ENCODE measurements around the gene UNC13B. TPM values are rescaled to one million over a fixed set of nuclear protein-coding genes. Genes with fewer than 3 reads are reported as not detected.

Gene UNC13B
- total RNA-seq, 1 donor from 2014 or later: 16.8 TPM

GRCh38 chr9:35186524-35186923 lies 24.7 kb downstream of the UNC13B start:
- Histone ChIP-seq H3K4me3 (ENCODE audit: low read depth, low read length) (no peak overlapping the region), H3K36me3 (ENCODE audit: control insufficient read depth, insufficient read depth, low read length) (no peaks in the 10 kb centered on the region), H3K27me3 (ENCODE audit: control insufficient read depth, insufficient read depth, low read length) (no peaks in the 10 kb centered on the region)
- TF ChIP-seq CTCF (IDR thresholded peaks at IDR 0.05; ENCODE audit: insufficient read depth, low read length, severe bottlenecking): no peak
- FAIRE-seq: no peak
- no peak for DNase-seq (ENCODE audit: low read depth)

DNA sequence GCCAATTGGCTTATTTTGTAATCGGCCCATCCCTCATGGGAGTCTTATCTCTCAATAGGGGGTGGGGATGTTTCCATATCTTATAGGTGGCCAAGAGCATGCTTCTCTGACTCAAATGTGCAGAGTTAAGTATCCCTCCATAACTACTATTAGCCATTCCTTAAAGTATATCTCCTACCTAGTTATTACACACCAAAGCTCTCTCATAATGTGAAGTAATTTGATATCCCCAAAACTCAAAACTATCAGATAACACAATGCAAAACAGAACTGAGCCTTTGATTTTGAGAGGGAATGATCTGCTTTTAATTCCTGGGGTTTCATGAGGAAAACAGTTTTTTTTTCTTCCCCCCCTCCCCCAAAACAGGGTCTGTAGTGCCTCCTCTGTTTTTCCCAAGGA lies 28.4 kb downstream of the UNC13B start:
- DNase-seq (ENCODE audit: low read depth) (no peak), FAIRE-seq (no peak)
- TF ChIP-seq CTCF (IDR thresholded peaks at IDR 0.05; ENCODE audit: insufficient read depth, low read length, severe bottlenecking): no peak
- no peaks in the 10 kb centered on the region for H3K36me3 ChIP-seq (ENCODE audit: control insufficient read depth, insufficient read depth, low read length)
- no peak overlapping the region for H3K4me3 ChIP-seq (ENCODE audit: low read depth, low read length)
- no peaks in the 10 kb centered on the region for H3K27me3 ChIP-seq (ENCODE audit: control insufficient read depth, insufficient read depth, low read length)

DNA sequence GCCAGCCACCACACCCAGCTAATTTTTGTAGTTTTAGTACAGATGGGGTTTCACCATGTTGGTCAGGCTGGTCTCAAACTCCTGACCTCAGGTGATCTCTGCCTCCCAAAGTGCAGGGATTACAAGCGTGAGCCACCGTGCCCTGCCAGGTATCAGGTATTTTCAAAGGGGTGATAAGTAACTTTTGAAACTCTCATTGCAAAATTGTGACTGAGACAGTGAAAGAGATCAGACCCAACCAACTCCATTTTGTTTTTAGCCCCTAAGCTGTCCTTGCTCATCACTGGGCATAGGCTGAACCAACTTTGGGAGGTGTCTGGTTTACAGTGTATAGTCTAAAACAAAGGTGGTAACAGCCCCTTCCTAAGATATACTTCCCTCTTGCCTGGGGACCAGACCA lies 29.3 kb downstream of the UNC13B start:
- Histone ChIP-seq H3K4me3 (ENCODE audit: low read depth, low read length) (no peak overlapping the region), H3K27me3 (ENCODE audit: control insufficient read depth, insufficient read depth, low read length) (no peaks in the 10 kb centered on the region), H3K36me3 (ENCODE audit: control insufficient read depth, insufficient read depth, low read length) (no peaks in the 10 kb centered on the region)
- no peak for TF ChIP-seq CTCF (IDR thresholded peaks at IDR 0.05; ENCODE audit: insufficient read depth, low read length, severe bottlenecking)
- DNase-seq (ENCODE audit: low read depth) (no peak), FAIRE-seq (no peak)

DNA sequence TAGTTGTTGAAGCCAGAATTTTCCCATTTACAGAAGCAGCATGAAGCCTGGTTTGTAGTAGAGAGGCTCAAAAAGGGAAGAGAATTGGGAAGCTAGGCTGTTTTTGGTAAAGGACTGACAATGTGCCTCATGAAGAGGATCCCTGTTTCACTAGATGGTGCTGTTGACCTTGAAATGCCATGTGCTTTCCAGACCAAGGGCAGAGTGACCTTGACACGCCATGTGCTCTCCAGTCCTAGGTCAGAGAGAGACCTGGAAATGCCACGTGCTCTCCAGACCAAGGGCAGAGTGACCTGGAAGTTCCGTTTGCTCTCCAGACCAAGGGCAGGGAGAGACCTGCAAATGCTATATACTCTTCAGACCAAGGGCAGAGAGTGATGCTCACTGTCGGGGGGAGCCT lies 32.0 kb downstream of the UNC13B start:
- Histone ChIP-seq H3K4me3 (ENCODE audit: low read depth, low read length) (no peak overlapping the region), H3K36me3 (ENCODE audit: control insufficient read depth, insufficient read depth, low read length) (no peaks in the 10 kb centered on the region), H3K27me3 (ENCODE audit: control insufficient read depth, insufficient read depth, low read length) (no peaks in the 10 kb centered on the region)
- FAIRE-seq (no peak), DNase-seq (ENCODE audit: low read depth) (no peak)
- no peak for TF ChIP-seq CTCF (IDR thresholded peaks at IDR 0.05; ENCODE audit: insufficient read depth, low read length, severe bottlenecking)

DNA sequence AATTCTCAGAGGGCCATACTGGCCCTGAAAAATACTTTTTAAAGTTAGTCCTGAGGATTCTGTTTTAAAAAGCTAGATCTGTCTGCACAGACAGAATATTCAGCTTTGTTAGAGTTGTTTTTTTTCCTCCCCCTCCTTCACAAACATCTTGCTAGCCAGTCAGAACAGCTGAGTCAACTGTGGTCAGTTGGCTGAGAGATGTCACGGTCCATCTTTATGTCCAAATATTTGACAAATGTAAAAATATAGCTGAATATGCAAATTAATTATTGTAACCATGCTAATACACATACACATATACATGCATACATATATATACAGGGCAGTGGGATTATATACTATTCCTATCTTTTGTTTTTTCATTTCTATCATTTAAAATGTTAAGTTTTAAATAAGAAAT lies 33.9 kb downstream of the UNC13B start:
- H3K27me3 ChIP-seq (ENCODE audit: control insufficient read depth, insufficient read depth, low read length): no peaks in the 10 kb centered on the region
- TF ChIP-seq CTCF (IDR thresholded peaks at IDR 0.05; ENCODE audit: insufficient read depth, low read length, severe bottlenecking): no peak
- H3K36me3 ChIP-seq (ENCODE audit: control insufficient read depth, insufficient read depth, low read length): no peaks in the 10 kb centered on the region
- no peak for FAIRE-seq
- DNase-seq (ENCODE audit: low read depth): no peak
- no peak overlapping the region for H3K4me3 ChIP-seq (ENCODE audit: low read depth, low read length)

DNA sequence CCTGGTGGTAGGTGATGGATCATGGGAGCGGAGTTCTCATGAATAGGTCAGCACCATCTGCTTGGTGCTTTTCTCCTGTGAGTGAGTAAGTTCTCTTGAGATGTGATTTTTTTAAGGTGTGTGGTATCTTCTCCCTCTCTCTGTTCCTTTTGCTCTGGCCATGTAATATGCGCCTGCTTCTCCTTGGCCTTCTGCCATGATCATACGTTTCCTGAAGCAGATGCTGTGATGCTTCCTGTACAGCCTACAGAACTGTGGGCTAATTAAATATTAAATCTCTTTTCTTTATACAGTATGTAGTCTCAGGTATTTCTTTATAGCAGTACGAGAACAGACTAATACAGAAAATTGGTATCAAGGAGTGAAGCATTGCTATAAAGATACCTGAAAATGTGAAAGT lies 36.4 kb downstream of the UNC13B start:
- H3K4me3 ChIP-seq (ENCODE audit: low read depth, low read length): no peak overlapping the region
- FAIRE-seq (no peak), DNase-seq (ENCODE audit: low read depth) (no peak)
- no peaks in the 10 kb centered on the region for H3K27me3 ChIP-seq (ENCODE audit: control insufficient read depth, insufficient read depth, low read length)
- H3K36me3 ChIP-seq (ENCODE audit: control insufficient read depth, insufficient read depth, low read length): no peaks in the 10 kb centered on the region
- no peak for TF ChIP-seq CTCF (IDR thresholded peaks at IDR 0.05; ENCODE audit: insufficient read depth, low read length, severe bottlenecking)

All from bronchial epithelial cell (primary cell).